Measurements from ENCODE around the gene D2HGDH. TPM values are rescaled to one million over a fixed set of nuclear protein-coding genes. Genes with fewer than 3 reads are reported as not detected.

The D2HGDH gene
- total RNA-seq, 1 experiment from 2014 or later: 30.7 TPM

GRCh38 chr2:241720560-241720959 is 13.9 kb upstream of the D2HGDH start:
- TF ChIP-seq EZH2 (IDR thresholded peaks at IDR 0.05; ENCODE audit: borderline replicate concordance, low read depth, low read length, poor library complexity, severe bottlenecking): no peak
- TF ChIP-seq, protein P1, sequence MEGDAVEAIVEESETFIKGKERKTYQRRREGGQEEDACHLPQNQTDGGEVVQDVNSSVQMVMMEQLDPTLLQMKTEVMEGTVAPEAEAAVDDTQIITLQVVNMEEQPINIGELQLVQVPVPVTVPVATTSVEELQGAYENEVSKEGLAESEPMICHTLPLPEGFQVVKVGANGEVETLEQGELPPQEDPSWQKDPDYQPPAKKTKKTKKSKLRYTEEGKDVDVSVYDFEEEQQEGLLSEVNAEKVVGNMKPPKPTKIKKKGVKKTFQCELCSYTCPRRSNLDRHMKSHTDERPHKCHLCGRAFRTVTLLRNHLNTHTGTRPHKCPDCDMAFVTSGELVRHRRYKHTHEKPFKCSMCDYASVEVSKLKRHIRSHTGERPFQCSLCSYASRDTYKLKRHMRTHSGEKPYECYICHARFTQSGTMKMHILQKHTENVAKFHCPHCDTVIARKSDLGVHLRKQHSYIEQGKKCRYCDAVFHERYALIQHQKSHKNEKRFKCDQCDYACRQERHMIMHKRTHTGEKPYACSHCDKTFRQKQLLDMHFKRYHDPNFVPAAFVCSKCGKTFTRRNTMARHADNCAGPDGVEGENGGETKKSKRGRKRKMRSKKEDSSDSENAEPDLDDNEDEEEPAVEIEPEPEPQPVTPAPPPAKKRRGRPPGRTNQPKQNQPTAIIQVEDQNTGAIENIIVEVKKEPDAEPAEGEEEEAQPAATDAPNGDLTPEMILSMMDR (conservative IDR thresholded peaks at IDR 0.05; ENCODE audit: low read depth, low read length): no peak
- no TSS peak for BruUV-seq (replicated peaks)
- ChIA-PET CTCF (no interaction called here), POLR2A (ENCODE audit: low non-redundant PET) (no interaction called here)
- no peak overlapping the region for H3K27ac ChIP-seq (ENCODE audit: low read depth, low read length, poor library complexity, severe bottlenecking)
- H3K4me3 ChIP-seq (ENCODE audit: low read depth, low read length, poor library complexity, severe bottlenecking): no peak overlapping the region
- DNase-seq (ENCODE audit: low spot score): no peak
- peaks cover 13% of the 10 kb centered on the region for H3K9me3 ChIP-seq (ENCODE audit: low read depth, low read length, poor library complexity, severe bottlenecking)
- intact Hi-C loops (cut with micrococcal nuclease; ENCODE audit: unreplicated experiment): no loop called here
- no peaks in the 10 kb centered on the region for H3K27me3 ChIP-seq (replicated peaks; ENCODE audit: insufficient read depth, low read depth, low read length, poor library complexity)
- H3K4me1 ChIP-seq (ENCODE audit: insufficient read depth, low read length, poor library complexity, severe bottlenecking): no peaks in the 10 kb centered on the region
- peaks cover 61% of the 10 kb centered on the region for H3K36me3 ChIP-seq (ENCODE audit: insufficient read depth, low read length, poor library complexity, severe bottlenecking)

DNA sequence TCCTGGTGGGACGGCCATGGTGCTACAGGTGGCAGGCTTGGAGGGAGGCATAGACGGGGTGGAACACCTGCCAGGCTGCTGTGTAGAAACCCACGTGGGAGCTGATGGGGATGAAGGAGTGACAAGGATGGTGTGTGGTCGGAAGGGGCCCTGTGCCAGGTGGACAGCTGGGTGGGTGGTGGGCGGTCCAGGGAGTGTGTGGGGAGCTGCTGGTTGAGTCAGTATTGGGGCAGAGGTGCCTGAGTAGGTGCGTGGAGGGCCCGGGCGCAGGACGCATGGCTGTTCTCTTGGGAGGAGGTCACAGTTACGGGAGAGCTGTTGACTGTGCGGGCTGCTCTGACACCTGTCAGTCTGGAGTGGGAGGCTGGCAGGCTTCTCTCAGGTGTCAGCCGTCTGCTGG is 12.6 kb upstream of the D2HGDH start:
- Histone ChIP-seq H3K4me1 (ENCODE audit: insufficient read depth, low read length, poor library complexity, severe bottlenecking) (no peaks in the 10 kb centered on the region), H3K4me3 (ENCODE audit: low read depth, low read length, poor library complexity, severe bottlenecking) (no peak overlapping the region), H3K36me3 (ENCODE audit: insufficient read depth, low read length, poor library complexity, severe bottlenecking) (peaks cover 51% of the 10 kb centered on the region), H3K9me3 (ENCODE audit: low read depth, low read length, poor library complexity, severe bottlenecking) (peaks cover 13% of the 10 kb centered on the region), H3K27me3 (replicated peaks; ENCODE audit: insufficient read depth, low read depth, low read length, poor library complexity) (no peaks in the 10 kb centered on the region), H3K27ac (ENCODE audit: low read depth, low read length, poor library complexity, severe bottlenecking) (no peak overlapping the region)
- POLR2A ChIA-PET (ENCODE audit: low non-redundant PET): no interaction called here
- intact Hi-C loops (cut with micrococcal nuclease; ENCODE audit: unreplicated experiment): no loop called here
- CTCF ChIA-PET: no interaction called here
- BruUV-seq (replicated peaks): no TSS peak
- TF ChIP-seq, protein P1 (conservative IDR thresholded peaks at IDR 0.05; ENCODE audit: low read depth, low read length): no peak
- TF ChIP-seq EZH2 (IDR thresholded peaks at IDR 0.05; ENCODE audit: borderline replicate concordance, low read depth, low read length, poor library complexity, severe bottlenecking): no peak
- no peak for DNase-seq (ENCODE audit: low spot score)

DNA sequence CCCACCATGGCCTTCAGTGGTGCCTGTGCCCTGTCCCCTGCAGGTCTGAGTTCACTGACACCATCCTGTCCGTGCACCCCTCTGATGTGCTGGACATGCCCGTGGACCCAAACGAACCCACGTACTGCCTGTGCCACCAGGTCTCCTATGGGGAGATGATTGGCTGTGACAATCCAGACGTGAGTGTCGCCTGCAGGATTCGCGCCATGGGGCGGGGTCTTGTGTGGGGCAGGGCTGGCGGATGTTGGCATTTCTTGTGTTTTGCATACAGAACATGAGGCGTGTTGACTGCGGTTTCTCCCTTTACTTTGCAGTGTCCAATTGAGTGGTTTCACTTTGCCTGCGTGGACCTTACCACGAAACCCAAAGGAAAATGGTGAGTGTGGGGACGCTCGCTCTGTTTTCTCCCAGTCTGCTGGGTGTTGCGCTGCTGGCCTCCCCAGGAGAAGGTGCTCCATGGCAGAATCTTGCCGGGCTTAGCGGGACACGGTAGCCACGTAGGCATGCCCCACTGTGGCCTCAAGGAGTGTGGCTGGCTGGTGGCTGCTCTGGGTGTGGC is 11.5 kb upstream of the D2HGDH start:
- CTCF ChIA-PET: no interaction called here
- BruUV-seq (replicated peaks): no TSS peak
- H3K36me3 ChIP-seq (ENCODE audit: insufficient read depth, low read length, poor library complexity, severe bottlenecking): peaks cover 49% of the 10 kb centered on the region

More for the DNA sequence above, 11.5 kb upstream of the D2HGDH start:
- no peak overlapping the region for H3K27ac ChIP-seq (ENCODE audit: low read depth, low read length, poor library complexity, severe bottlenecking)
- peaks cover 13% of the 10 kb centered on the region for H3K9me3 ChIP-seq (ENCODE audit: low read depth, low read length, poor library complexity, severe bottlenecking)
- H3K4me3 ChIP-seq (ENCODE audit: low read depth, low read length, poor library complexity, severe bottlenecking): no peak overlapping the region
- intact Hi-C loops (cut with micrococcal nuclease; ENCODE audit: unreplicated experiment): no loop called here
- no peaks in the 10 kb centered on the region for H3K4me1 ChIP-seq (ENCODE audit: insufficient read depth, low read length, poor library complexity, severe bottlenecking)
- POLR2A ChIA-PET (ENCODE audit: low non-redundant PET): no interaction called here
- H3K27me3 ChIP-seq (replicated peaks; ENCODE audit: insufficient read depth, low read depth, low read length, poor library complexity): no peaks in the 10 kb centered on the region
- DNase-seq (ENCODE audit: low spot score): no peak
- no peak for TF ChIP-seq EZH2 (IDR thresholded peaks at IDR 0.05; ENCODE audit: borderline replicate concordance, low read depth, low read length, poor library complexity, severe bottlenecking)
- TF ChIP-seq, protein P1 (conservative IDR thresholded peaks at IDR 0.05; ENCODE audit: low read depth, low read length): no peak
